NB4 (cell line): ENCODE results near the gene FOXP1.
A peak's percentile ranks its signal among the peaks of the same experiment; 100 is the strongest.

Source experiments
- DNase-seq: peaks from one replicate; pipeline ENCODE4 v3.0.0; 2010; ENCODE audit warnings: low read depth
- H3K4me3 ChIP-seq: one replicate; pipeline ENCODE4 v1.5.1; 2011; ENCODE audit warnings: mild to moderate bottlenecking, low read depth, low read length, moderate library complexity
- MYC ChIP-seq: IDR thresholded peaks from 2 replicates; pipeline ENCODE4 v1.6.1; 2011; ENCODE audit warnings: low read depth, low read length
- POLR2A ChIP-seq: IDR thresholded peaks from 2 replicates; pipeline ENCODE4 v1.6.1; 2011; ENCODE audit warnings: mild to moderate bottlenecking; ENCODE audit not compliant: insufficient read length; ENCODE audit errors: extremely low read depth
- TF ChIP-seq, protein P1 (sequence below): IDR thresholded peaks from one replicate; pipeline ENCODE4 v1.5.1; 2012; ENCODE audit warnings: low read depth, low read length
- TF ChIP-seq, protein P2 (sequence below): IDR thresholded peaks from 2 replicates; pipeline ENCODE4 v1.6.1; 2011; ENCODE audit warnings: low read depth, low read length

Gene FOXP1

DNA sequence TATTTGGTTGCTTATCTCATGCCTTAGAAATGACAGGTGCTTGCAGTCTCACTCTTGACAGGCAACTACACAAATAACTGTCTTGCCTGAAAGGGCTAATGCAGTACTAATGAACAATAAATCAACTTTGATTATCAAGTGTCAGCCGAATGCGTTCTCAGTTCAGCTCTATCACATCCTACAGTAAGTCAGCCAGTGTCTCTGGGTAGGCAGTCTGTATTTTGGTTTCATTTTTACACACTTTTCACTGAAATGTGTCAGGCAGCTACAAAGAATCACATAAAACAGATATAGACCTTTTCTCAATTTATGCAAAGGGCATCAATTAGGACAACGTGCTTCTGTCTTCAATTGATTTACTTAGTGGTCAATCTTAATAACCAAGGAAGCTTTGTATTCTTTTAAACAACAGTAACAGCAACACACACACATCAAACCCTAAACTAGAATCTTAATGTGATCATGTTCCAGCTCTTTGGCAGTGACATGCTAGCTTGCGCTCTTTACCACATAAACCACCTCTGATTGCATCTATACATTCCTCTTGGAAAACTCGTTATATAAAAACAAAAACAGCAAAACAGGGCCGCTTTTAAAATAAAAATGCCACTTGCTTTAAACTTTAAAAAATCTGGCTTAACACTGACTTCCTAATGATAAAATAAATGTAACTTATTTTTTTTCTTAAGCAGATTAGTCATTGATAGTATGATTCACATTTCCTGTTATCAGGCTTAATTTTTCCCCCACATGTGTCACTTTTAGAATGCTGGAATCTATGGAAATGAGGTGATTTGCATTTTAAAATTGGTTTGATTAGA is 520.4 kb downstream of the FOXP1 start:
- DNase-seq = peak; percentile 8
- H3K4me3 ChIP-seq = no peak overlapping the region
- TF ChIP-seq, protein P1, sequence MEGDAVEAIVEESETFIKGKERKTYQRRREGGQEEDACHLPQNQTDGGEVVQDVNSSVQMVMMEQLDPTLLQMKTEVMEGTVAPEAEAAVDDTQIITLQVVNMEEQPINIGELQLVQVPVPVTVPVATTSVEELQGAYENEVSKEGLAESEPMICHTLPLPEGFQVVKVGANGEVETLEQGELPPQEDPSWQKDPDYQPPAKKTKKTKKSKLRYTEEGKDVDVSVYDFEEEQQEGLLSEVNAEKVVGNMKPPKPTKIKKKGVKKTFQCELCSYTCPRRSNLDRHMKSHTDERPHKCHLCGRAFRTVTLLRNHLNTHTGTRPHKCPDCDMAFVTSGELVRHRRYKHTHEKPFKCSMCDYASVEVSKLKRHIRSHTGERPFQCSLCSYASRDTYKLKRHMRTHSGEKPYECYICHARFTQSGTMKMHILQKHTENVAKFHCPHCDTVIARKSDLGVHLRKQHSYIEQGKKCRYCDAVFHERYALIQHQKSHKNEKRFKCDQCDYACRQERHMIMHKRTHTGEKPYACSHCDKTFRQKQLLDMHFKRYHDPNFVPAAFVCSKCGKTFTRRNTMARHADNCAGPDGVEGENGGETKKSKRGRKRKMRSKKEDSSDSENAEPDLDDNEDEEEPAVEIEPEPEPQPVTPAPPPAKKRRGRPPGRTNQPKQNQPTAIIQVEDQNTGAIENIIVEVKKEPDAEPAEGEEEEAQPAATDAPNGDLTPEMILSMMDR = no peak
- no peak for TF ChIP-seq POLR2A
- TF ChIP-seq MYC = no peak
- TF ChIP-seq, protein P2, sequence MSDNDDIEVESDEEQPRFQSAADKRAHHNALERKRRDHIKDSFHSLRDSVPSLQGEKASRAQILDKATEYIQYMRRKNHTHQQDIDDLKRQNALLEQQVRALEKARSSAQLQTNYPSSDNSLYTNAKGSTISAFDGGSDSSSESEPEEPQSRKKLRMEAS = no peak

DNA sequence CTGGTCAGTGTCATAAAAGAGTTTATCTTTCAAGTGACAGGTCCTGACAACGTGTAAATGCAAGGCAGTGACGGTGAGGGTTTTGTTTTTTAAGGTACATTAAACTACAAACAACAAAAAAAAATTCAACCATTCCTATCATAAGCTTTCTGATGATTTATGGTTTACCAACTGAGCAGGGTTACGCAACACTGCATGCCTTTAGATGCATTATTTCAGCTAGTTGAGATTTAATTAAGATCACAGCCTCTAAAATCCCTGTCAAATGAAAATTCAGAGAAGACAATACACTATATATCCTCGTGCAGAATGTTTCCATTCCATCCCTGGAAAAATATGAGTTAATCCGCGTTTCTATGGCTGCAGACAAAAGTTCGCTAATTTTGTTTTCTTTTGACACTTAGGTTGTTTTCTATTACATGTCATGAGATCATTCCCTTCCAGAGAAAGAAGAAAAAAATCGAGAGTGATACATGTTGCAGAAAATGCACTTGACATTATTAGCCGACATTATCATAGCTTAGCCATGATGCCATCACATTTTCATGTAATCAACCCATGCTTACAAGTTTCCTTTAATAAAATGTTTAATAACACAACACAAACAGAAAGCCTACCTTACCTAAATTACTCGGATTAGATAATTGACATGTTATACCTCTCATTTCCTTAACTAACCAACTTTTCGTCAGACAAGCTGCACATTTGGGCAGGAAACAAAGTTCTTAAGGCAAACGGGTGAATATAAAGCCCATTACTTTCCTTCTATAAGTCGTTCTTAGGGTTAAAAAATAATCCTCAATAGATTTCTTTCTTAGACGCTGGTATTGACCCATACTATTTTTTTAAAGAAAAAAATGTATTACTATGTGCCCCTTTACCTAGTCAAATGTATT is 521.2 kb downstream of the FOXP1 start:
- H3K4me3 ChIP-seq = no peak overlapping the region
- TF ChIP-seq, protein P1 = no peak
- no peak for TF ChIP-seq POLR2A
- TF ChIP-seq, protein P2 = no peak
- TF ChIP-seq MYC = no peak
- DNase-seq = no peak

DNA sequence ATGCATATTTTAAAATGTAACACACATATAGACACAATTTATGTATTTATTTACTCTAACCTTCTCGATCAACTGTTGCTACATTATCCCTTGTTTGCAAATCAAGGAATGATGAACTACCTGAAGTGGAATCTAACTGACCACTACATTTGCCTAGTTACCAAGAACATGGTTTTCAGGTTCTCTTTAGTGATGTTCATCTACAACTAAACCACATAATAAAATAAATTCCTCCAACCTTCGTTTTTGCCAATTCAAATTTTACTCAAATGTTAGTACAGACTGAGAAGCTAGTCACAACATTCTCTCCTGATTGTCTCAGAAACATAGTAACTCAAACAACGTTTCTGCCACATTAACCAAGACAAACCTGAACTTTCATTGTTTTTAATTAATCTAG is 521.9 kb downstream of the FOXP1 start:
- H3K4me3 ChIP-seq = no peak overlapping the region
- no peak for DNase-seq
- TF ChIP-seq POLR2A (no peak), MYC (no peak)
- TF ChIP-seq, protein P2 = no peak
- TF ChIP-seq, protein P1 = no peak

DNA sequence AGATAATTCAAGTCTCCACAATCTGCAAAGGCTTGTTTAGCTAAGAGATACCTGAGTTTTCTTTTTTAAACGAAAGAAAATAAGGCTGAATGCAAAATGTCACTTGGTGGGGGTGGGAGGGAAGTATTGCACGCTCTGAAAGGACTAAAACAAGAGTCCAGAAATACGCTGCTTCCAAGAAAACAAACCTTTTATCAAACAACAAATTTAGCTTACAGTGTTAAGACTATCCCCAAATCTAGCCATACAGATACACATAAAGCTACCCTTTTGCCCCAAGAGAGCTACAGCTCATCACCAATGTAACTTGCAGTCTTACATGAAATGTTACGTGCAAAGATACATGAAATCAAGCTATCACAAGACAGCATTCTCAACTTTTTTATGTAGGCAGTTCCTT is 522.5 kb downstream of the FOXP1 start:
- no peak for DNase-seq
- TF ChIP-seq MYC = no peak
- TF ChIP-seq, protein P2 = no peak
- TF ChIP-seq POLR2A = no peak
- TF ChIP-seq, protein P1 = no peak
- no peak overlapping the region for H3K4me3 ChIP-seq

DNA sequence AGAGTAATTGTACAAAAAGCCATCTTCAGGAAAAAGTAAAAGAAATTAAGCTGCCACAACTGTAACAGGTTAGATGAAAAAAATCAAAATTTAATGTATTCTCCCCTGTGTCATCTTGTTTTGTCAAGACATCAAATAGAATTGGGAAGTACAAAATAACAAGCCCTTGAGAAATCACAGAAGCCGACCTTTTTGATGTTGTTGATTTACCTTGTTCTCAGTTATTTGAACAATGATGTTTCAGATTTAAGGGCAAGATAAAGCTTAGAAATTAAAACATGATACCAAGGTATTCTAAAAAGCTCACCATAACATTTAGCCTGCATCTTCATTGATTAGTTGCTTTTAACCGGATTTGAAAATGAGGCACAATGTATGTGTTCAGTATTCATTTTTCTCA is 523.0 kb downstream of the FOXP1 start:
- no peak for DNase-seq
- no peak overlapping the region for H3K4me3 ChIP-seq
- TF ChIP-seq MYC (no peak), POLR2A (no peak)
- TF ChIP-seq, protein P2 = no peak
- TF ChIP-seq, protein P1 = no peak
